Measurements from ENCODE around the gene FOXP1. TPM values are rescaled to one million over a fixed set of nuclear protein-coding genes. Genes with fewer than 3 reads are reported as not detected.

FOXP1 gene
- polyA plus RNA-seq, 1 experiment = 56.6 TPM

DNA sequence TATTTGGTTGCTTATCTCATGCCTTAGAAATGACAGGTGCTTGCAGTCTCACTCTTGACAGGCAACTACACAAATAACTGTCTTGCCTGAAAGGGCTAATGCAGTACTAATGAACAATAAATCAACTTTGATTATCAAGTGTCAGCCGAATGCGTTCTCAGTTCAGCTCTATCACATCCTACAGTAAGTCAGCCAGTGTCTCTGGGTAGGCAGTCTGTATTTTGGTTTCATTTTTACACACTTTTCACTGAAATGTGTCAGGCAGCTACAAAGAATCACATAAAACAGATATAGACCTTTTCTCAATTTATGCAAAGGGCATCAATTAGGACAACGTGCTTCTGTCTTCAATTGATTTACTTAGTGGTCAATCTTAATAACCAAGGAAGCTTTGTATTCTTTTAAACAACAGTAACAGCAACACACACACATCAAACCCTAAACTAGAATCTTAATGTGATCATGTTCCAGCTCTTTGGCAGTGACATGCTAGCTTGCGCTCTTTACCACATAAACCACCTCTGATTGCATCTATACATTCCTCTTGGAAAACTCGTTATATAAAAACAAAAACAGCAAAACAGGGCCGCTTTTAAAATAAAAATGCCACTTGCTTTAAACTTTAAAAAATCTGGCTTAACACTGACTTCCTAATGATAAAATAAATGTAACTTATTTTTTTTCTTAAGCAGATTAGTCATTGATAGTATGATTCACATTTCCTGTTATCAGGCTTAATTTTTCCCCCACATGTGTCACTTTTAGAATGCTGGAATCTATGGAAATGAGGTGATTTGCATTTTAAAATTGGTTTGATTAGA, 520.4 kb downstream of the FOXP1 start:
- Histone ChIP-seq H3K27me3 (ENCODE audit: control insufficient read depth, insufficient read depth, low read length) (no peaks in the 10 kb centered on the region), H3K4me3 (ENCODE audit: low read depth, low read length) (peak overlapping the region; percentile 91), H3K9me3 (ENCODE audit: control insufficient read depth, insufficient read depth, low read length) (no peaks in the 10 kb centered on the region; the same call in 1 of the 2 replicates), H3K27ac (ENCODE audit: low read depth, low read length) (no peak overlapping the region)
- ChIA-PET POLR2A (interaction anchor here (0.6 kb wide), 2 partner anchors 182 to 255 kb away, joined by 3 to 7 read pairs; no protein-coding TSS in a partner anchor), CTCF (interaction anchor here (0.8 to 1.4 kb wide), 2 partner anchors 41 to 346 kb away, joined by 3 to 4 read pairs; no protein-coding TSS in a partner anchor)
- no peak for DNase-seq (ENCODE audit: low read depth, low spot score)
- TF ChIP-seq, protein P1, sequence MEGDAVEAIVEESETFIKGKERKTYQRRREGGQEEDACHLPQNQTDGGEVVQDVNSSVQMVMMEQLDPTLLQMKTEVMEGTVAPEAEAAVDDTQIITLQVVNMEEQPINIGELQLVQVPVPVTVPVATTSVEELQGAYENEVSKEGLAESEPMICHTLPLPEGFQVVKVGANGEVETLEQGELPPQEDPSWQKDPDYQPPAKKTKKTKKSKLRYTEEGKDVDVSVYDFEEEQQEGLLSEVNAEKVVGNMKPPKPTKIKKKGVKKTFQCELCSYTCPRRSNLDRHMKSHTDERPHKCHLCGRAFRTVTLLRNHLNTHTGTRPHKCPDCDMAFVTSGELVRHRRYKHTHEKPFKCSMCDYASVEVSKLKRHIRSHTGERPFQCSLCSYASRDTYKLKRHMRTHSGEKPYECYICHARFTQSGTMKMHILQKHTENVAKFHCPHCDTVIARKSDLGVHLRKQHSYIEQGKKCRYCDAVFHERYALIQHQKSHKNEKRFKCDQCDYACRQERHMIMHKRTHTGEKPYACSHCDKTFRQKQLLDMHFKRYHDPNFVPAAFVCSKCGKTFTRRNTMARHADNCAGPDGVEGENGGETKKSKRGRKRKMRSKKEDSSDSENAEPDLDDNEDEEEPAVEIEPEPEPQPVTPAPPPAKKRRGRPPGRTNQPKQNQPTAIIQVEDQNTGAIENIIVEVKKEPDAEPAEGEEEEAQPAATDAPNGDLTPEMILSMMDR (IDR thresholded peaks at IDR 0.05; ENCODE audit: low read depth, low read length) = no peak

DNA sequence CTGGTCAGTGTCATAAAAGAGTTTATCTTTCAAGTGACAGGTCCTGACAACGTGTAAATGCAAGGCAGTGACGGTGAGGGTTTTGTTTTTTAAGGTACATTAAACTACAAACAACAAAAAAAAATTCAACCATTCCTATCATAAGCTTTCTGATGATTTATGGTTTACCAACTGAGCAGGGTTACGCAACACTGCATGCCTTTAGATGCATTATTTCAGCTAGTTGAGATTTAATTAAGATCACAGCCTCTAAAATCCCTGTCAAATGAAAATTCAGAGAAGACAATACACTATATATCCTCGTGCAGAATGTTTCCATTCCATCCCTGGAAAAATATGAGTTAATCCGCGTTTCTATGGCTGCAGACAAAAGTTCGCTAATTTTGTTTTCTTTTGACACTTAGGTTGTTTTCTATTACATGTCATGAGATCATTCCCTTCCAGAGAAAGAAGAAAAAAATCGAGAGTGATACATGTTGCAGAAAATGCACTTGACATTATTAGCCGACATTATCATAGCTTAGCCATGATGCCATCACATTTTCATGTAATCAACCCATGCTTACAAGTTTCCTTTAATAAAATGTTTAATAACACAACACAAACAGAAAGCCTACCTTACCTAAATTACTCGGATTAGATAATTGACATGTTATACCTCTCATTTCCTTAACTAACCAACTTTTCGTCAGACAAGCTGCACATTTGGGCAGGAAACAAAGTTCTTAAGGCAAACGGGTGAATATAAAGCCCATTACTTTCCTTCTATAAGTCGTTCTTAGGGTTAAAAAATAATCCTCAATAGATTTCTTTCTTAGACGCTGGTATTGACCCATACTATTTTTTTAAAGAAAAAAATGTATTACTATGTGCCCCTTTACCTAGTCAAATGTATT, 521.2 kb downstream of the FOXP1 start:
- no peak overlapping the region for H3K27ac ChIP-seq (ENCODE audit: low read depth, low read length)
- H3K4me3 ChIP-seq (ENCODE audit: low read depth, low read length) = peak overlapping the region; percentile 91
- ChIA-PET CTCF (interaction anchor here (0.8 to 1.4 kb wide), 2 partner anchors 40 to 345 kb away, joined by 3 to 4 read pairs; no protein-coding TSS in a partner anchor), POLR2A (interaction anchor here (0.6 to 1.9 kb wide), 3 partner anchors 12 to 339 kb away, joined by 3 to 5 read pairs (median 3); no protein-coding TSS in a partner anchor)
- no peaks in the 10 kb centered on the region; the same call in 1 of the 2 replicates for H3K9me3 ChIP-seq (ENCODE audit: control insufficient read depth, insufficient read depth, low read length)
- H3K27me3 ChIP-seq (ENCODE audit: control insufficient read depth, insufficient read depth, low read length) = no peaks in the 10 kb centered on the region
- DNase-seq (ENCODE audit: low read depth, low spot score) = no peak
- TF ChIP-seq, protein P1 (IDR thresholded peaks at IDR 0.05; ENCODE audit: low read depth, low read length) = no peak

DNA sequence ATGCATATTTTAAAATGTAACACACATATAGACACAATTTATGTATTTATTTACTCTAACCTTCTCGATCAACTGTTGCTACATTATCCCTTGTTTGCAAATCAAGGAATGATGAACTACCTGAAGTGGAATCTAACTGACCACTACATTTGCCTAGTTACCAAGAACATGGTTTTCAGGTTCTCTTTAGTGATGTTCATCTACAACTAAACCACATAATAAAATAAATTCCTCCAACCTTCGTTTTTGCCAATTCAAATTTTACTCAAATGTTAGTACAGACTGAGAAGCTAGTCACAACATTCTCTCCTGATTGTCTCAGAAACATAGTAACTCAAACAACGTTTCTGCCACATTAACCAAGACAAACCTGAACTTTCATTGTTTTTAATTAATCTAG, 521.9 kb downstream of the FOXP1 start:
- no peak overlapping the region for H3K27ac ChIP-seq (ENCODE audit: low read depth, low read length)
- ChIA-PET POLR2A (interaction anchor here (0.7 to 1.9 kb wide), 2 partner anchors 11 to 340 kb away, joined by 3 to 5 read pairs; no protein-coding TSS in a partner anchor), CTCF (interaction anchor here (1.4 kb wide), 1 partner anchor 39 kb away, joined by 3 read pairs; no protein-coding TSS in a partner anchor)
- no peaks in the 10 kb centered on the region; the same call in 1 of the 2 replicates for H3K9me3 ChIP-seq (ENCODE audit: control insufficient read depth, insufficient read depth, low read length)
- TF ChIP-seq, protein P1 (IDR thresholded peaks at IDR 0.05; ENCODE audit: low read depth, low read length) = no peak
- H3K4me3 ChIP-seq (ENCODE audit: low read depth, low read length) = no peak overlapping the region
- no peaks in the 10 kb centered on the region for H3K27me3 ChIP-seq (ENCODE audit: control insufficient read depth, insufficient read depth, low read length)
- no peak for DNase-seq (ENCODE audit: low read depth, low spot score)

DNA sequence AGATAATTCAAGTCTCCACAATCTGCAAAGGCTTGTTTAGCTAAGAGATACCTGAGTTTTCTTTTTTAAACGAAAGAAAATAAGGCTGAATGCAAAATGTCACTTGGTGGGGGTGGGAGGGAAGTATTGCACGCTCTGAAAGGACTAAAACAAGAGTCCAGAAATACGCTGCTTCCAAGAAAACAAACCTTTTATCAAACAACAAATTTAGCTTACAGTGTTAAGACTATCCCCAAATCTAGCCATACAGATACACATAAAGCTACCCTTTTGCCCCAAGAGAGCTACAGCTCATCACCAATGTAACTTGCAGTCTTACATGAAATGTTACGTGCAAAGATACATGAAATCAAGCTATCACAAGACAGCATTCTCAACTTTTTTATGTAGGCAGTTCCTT, 522.5 kb downstream of the FOXP1 start:
- DNase-seq (ENCODE audit: low read depth, low spot score) = no peak
- H3K4me3 ChIP-seq (ENCODE audit: low read depth, low read length) = no peak overlapping the region
- H3K9me3 ChIP-seq (ENCODE audit: control insufficient read depth, insufficient read depth, low read length) = no peaks in the 10 kb centered on the region; the same call in 1 of the 2 replicates
- no peak overlapping the region for H3K27ac ChIP-seq (ENCODE audit: low read depth, low read length)
- no peaks in the 10 kb centered on the region for H3K27me3 ChIP-seq (ENCODE audit: control insufficient read depth, insufficient read depth, low read length)
- ChIA-PET CTCF (no interaction called here), POLR2A (interaction anchor here (0.7 to 1.9 kb wide), 2 partner anchors 11 to 340 kb away, joined by 3 to 5 read pairs; no protein-coding TSS in a partner anchor)
- TF ChIP-seq, protein P1 (IDR thresholded peaks at IDR 0.05; ENCODE audit: low read depth, low read length) = no peak

All from AG04450 (cell line).